Activated T-cell treated with anti-CD3 and anti-CD28 coated beads, Interleukin-2, amount 50 U/mL, for 72 hours (primary cell): Measurements from ENCODE around the gene APIP. TPM values are rescaled to one million over a fixed set of nuclear protein-coding genes. Genes with fewer than 3 reads are reported as not detected.
"Not testable (repeated sequence)": the region's sequence is repeated elsewhere in the genome, so short reads cannot be mapped to it uniquely, and the experiment has no call there.

Source experiments
- ATAC-seq, 2 donors: fragments of 150-1000 bp; cut with Tn5 transposase; replicated peaks in 1 of 2; 2 replicates each; pipeline ENCODE4 v1.10.0; 2021; ENCODE audit warnings: moderate library complexity in 2 of 2, mild to moderate bottlenecking in 1 of 2
- DNase-seq, 2 donors: peaks; one replicate each; pipeline ENCODE4 v3.0.0; 2021 to 2022; ENCODE audit warnings: mixed read lengths in 1 of 2
- H3K27ac Mint-ChIP-seq: one replicate; pipeline ENCODE4 v1.8.0; 2022; ENCODE audit warnings: mild to moderate bottlenecking, moderate library complexity, mixed read lengths
- H3K27me3 Mint-ChIP-seq: one replicate; pipeline ENCODE4 v1.8.0; 2022; ENCODE audit warnings: low read depth, mixed read lengths
- H3K36me3 Mint-ChIP-seq, 2 donors: one replicate each; pipeline ENCODE4 v1.8.0; 2022; ENCODE audit warnings: mixed read lengths in 2 of 2, mild to moderate bottlenecking in 1 of 2; ENCODE audit not compliant: insufficient read depth in 2 of 2
- H3K4me1 Mint-ChIP-seq: one replicate; pipeline ENCODE4 v1.8.0; 2022; ENCODE audit warnings: low read depth, mixed read lengths
- H3K4me3 Mint-ChIP-seq, 2 donors: one replicate each; pipeline ENCODE4 v1.8.0; 2022; ENCODE audit warnings: mild to moderate bottlenecking in 2 of 2, mixed read lengths in 2 of 2, moderate library complexity in 2 of 2
- H3K9me3 Mint-ChIP-seq, 2 donors: one replicate each; pipeline ENCODE4 v1.8.0; 2022; ENCODE audit warnings: mixed read lengths in 2 of 2
- total RNA-seq, 2 donors: library from RNA; stranded (reverse); gene quantifications; one replicate each; pipeline ENCODE4 v1.2.3, GENCODE V29; 2022

The APIP gene
- total RNA-seq, 2 donors from 2014 or later, result 30.9 to 33.1 TPM

GRCh38 chr11:34915136-34916014 is 804 bp downstream of the APIP start:
- DNase-seq, result no peak
- H3K9me3 Mint-ChIP-seq, result no peaks in the 10 kb centered on the region
- H3K27ac Mint-ChIP-seq, result peak overlapping the region; percentile 74
- peaks cover 5 to 10% of the 10 kb centered on the region in 2 donors for H3K36me3 Mint-ChIP-seq
- peak; percentile 2 for ATAC-seq
- no peaks in the 10 kb centered on the region for H3K27me3 Mint-ChIP-seq
- peaks cover 46% of the 10 kb centered on the region for H3K4me1 Mint-ChIP-seq
- peak overlapping the region; percentile 87 to 91 for H3K4me3 Mint-ChIP-seq

DNA sequence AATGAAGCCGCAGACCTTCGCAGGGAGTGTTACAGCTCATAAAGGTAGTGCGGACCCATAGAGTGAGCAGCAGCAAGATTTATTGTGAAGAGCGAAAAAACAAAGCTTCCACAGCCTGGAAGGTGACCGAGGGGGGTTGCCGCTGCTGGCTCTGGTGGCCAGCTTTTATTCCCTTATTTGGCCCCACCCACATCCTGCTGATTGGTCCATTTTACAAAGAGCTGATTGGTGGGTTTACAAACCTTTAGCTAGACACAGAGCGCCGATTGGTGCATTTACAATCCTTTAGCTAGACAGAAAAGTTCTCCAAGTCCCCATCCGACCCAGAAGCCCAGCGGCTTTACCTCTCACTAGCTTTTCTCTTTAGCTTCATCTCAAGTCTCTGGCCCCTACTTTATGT is 2.6 kb downstream of the APIP start:
- not testable (repeated sequence) for H3K27me3 Mint-ChIP-seq, ATAC-seq, H3K4me3 Mint-ChIP-seq, H3K9me3 Mint-ChIP-seq, H3K36me3 Mint-ChIP-seq, DNase-seq, H3K27ac Mint-ChIP-seq
- peaks cover 45% of the 10 kb centered on the region for H3K4me1 Mint-ChIP-seq

DNA sequence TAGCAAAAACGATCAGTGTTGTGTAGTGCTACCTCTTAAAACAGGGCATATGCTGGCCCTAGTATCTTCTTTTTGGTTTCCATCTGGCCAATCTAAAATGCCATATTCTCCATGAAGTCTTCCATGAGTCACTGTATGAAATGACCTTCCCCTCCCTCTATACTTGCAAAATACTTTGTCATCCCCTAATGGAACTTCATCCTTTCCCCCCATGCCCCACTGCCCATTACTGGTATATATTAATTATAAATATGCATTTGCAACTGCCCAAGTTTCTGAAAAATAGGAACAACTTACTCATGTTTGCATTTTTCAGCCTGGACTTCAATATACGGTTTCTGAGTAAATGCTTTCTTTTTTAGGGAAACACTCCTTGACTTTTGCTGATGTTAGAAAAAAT is 4.5 kb downstream of the APIP start:
- Mint-ChIP-seq H3K4me3 (no peak overlapping the region), H3K36me3 (peaks cover 5 to 11% of the 10 kb centered on the region in 2 donors), H3K27me3 (no peaks in the 10 kb centered on the region), H3K27ac (no peak overlapping the region), H3K9me3 (no peaks in the 10 kb centered on the region), H3K4me1 (peaks cover 27% of the 10 kb centered on the region)
- no peak for ATAC-seq
- DNase-seq, result no peak

- DNase-seq (no peak), ATAC-seq (no peak)
- Mint-ChIP-seq H3K4me3 (no peak overlapping the region), H3K27me3 (no peaks in the 10 kb centered on the region), H3K4me1 (peaks cover 27% of the 10 kb centered on the region), H3K9me3 (no peaks in the 10 kb centered on the region), H3K36me3 (peaks cover 5 to 11% of the 10 kb centered on the region in 2 donors), H3K27ac (no peak overlapping the region)
These were observed 5.4 kb downstream of the APIP start for GRCh38 chr11:34910817-34911216.

DNA sequence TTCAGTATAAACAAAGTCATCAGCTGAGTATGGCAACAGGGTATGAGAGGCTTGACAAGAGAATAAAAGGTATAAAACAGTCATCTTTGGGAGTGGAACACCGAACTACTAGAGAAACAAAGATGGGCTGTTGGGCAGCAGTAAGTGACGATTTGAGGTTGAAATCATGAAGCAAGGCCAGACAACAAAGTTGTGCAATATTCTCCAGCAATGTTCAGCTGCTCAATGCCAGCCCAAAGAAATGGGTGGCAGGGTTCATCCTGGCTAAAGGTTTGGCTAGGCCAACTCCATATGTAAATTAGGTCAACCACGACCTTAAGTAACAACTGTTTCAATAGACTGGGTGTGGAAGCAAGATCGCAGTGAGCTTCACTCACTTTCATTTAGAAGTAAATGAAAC is 6.2 kb downstream of the APIP start:
- ATAC-seq, result no peak
- H3K27ac Mint-ChIP-seq, result no peak overlapping the region
- no peaks in the 10 kb centered on the region for H3K27me3 Mint-ChIP-seq
- no peak overlapping the region for H3K4me3 Mint-ChIP-seq
- DNase-seq, result no peak
- peaks cover 21% of the 10 kb centered on the region for H3K4me1 Mint-ChIP-seq
- H3K36me3 Mint-ChIP-seq, result peaks cover 5 to 11% of the 10 kb centered on the region in 2 donors
- H3K9me3 Mint-ChIP-seq, result no peaks in the 10 kb centered on the region

DNA sequence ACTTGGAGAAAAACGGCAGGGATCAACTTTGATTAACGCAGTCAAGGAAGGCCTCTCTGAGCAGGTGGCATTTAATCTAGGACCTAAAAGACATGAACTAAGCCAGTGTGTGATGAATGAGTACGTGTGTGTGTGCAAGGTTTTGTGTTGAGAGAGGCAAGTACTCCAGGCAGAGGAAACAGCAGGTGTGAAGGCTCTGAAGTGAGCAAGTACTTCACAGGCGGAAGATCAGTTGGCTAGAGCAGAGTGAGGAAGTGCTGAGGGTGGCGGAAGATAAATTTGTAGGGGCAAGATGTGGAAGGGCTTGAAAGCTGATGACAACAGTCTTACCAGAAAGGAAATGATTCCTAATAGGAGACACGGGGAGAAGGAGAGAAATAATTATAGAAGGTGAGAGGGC is 6.8 kb downstream of the APIP start:
- H3K4me1 Mint-ChIP-seq, result peaks cover 20% of the 10 kb centered on the region
- H3K4me3 Mint-ChIP-seq, result no peak overlapping the region
- ATAC-seq (no peak), DNase-seq (no peak)
- H3K9me3 Mint-ChIP-seq, result no peaks in the 10 kb centered on the region
- no peaks in the 10 kb centered on the region for H3K27me3 Mint-ChIP-seq
- peaks cover 5 to 13% of the 10 kb centered on the region in 2 donors for H3K36me3 Mint-ChIP-seq
- H3K27ac Mint-ChIP-seq, result no peak overlapping the region

DNA sequence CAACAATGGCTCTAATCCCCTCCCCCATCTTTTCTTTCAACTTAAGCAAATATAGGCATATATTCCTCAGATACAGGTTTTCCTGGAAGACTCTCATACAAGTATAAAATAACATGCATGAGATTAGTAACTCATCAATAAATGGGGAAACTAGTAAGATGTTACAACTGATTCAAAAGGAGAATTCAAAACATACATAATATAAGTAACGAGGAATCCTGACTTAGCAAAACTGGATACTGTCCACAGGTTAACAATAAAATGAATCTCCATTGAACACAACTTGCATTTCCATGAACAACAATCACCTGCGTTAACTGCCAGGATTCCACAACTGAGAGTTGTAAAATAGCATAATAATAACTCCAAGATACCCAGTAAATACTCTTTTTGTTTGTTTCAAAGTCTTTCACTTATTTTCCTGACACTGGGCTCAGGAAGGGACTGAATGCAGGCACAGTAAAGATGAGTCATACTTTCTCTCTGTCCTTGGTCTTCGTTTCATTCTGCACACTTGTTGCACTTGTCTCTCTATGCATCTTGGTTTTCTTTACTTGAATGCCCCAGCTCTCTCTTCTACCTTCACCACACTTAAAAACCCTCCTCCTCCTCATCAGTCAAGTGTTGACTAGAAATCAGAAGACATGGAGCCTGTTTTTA is 8.1 kb downstream of the APIP start:
- no peak overlapping the region for H3K4me3 Mint-ChIP-seq

DNA sequence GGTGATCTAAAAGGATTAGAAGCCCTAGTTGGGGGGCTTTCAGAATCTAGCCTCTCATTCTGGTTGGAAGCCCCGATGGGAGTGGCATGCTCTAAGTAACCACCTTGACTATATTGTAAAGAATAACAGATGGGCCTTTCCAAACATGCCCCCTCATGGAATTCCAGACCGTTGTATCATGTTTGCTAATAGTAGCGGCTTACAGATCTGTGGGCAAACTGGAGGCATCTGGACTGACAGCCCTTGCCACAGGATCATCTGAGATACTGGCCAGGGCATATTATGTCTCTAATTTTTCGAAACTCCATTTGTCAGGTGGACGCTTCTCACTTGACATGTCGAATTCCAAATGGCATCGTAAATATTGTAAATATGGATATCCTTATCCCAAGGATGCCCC is 10.5 kb downstream of the APIP start:
- Mint-ChIP-seq H3K27me3 (no peaks in the 10 kb centered on the region), H3K4me1 (peaks cover 5% of the 10 kb centered on the region), H3K4me3 (no peak overlapping the region), H3K9me3 (peaks cover 1 to 3% of the 10 kb centered on the region in 2 donors), H3K36me3 (peaks cover 6 to 12% of the 10 kb centered on the region in 2 donors), H3K27ac (no peak overlapping the region)
- no peak for ATAC-seq
- DNase-seq, result no peak

More for the DNA sequence above, 8.1 kb downstream of the APIP start:
- peaks cover 2 to 6% of the 10 kb centered on the region in 2 donors for H3K36me3 Mint-ChIP-seq
- H3K4me1 Mint-ChIP-seq, result peaks cover 9% of the 10 kb centered on the region
- DNase-seq (no peak), ATAC-seq (no peak)
- no peak overlapping the region for H3K27ac Mint-ChIP-seq
- no peaks in the 10 kb centered on the region for H3K9me3 Mint-ChIP-seq
- no peaks in the 10 kb centered on the region for H3K27me3 Mint-ChIP-seq

DNA sequence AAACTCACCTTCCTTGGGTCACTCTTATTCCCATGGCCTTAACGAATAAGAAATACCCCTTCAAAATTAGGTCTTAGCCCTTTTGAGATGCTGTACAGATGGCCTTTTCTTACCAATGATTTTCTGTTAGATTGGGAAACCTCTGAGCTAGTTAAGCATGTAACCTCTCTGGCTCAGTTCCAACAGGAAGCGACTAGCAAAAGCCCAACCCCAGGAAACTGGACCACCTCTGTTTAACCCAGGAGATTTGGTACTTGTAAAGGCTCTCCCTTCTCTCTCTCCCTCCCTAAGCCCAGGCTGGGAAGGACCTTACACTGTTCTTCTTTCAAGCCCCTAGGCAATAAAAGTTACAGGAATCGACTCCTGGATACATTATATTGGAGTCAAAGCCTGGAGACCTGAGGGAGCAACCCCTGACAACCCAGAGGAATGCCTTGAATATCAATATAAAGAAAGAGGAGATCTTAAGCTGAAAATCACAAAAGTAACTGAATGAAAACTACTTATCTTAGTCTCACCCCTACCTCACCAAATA is 11.7 kb downstream of the APIP start:
- H3K4me1 Mint-ChIP-seq, result peaks cover 5% of the 10 kb centered on the region
- ATAC-seq (no peak), DNase-seq (no peak)
- H3K9me3 Mint-ChIP-seq, result peaks cover 5 to 12% of the 10 kb centered on the region in 2 donors
- no peaks in the 10 kb centered on the region for H3K27me3 Mint-ChIP-seq
- H3K27ac Mint-ChIP-seq, result no peak overlapping the region
- H3K4me3 Mint-ChIP-seq, result no peak overlapping the region
- H3K36me3 Mint-ChIP-seq, result peaks cover 18 to 20% of the 10 kb centered on the region in 2 donors

GRCh38 chr11:34899633-34900016 is 16.6 kb downstream of the APIP start:
- no peak overlapping the region for H3K4me3 Mint-ChIP-seq
- no peak overlapping the region for H3K27ac Mint-ChIP-seq
- H3K36me3 Mint-ChIP-seq, result peaks cover 31 to 34% of the 10 kb centered on the region in 2 donors
- ATAC-seq, result no peak
- no peaks in the 10 kb centered on the region for H3K27me3 Mint-ChIP-seq
- H3K9me3 Mint-ChIP-seq, result peaks cover 12 to 23% of the 10 kb centered on the region in 2 donors
- peak in 1 of 2 donors; percentile 4 for DNase-seq
- H3K4me1 Mint-ChIP-seq, result peaks cover under 1% of the 10 kb centered on the region

GRCh38 chr11:34898474-34898873 is 17.7 kb downstream of the APIP start:
- no peak for ATAC-seq
- peaks cover 31 to 34% of the 10 kb centered on the region in 2 donors for H3K36me3 Mint-ChIP-seq
- no peak overlapping the region for H3K27ac Mint-ChIP-seq
- H3K27me3 Mint-ChIP-seq, result no peaks in the 10 kb centered on the region
- no peaks in the 10 kb centered on the region for H3K4me1 Mint-ChIP-seq
- H3K4me3 Mint-ChIP-seq, result no peak overlapping the region
- DNase-seq, result no peak
- H3K9me3 Mint-ChIP-seq, result peaks cover 12 to 23% of the 10 kb centered on the region in 2 donors

DNA sequence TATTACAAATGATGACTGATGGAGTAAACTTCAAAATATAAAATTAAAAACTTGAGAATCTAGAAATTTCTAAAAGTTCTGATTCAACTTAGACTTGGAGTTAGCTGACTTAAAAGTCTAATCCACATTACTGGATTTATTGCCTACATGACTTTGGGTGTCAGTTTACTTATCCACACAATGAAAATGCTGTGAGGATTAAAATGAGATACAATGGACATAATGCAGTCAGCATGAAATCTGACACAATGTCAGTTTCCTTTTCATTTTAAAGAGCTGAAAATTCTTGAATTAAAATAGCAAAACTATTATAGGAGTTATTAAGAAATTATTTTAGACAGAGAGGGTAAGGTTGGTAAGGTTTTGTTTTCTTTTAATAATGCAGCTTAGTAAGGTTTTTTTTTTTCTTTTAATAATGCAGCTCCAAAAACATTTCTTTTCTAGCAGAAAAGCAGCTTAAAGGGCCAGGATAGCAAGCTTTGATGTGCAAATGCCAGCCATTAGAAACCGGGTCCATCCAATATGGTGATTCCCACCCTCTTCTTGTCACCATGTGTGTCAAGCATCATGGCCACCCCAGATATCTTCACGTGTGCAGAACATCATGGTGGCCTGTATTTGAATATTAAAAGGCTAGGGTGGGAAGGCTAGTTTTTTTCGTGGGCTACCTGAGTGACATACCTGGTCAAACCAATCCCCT is 18.9 kb downstream of the APIP start:
- Mint-ChIP-seq H3K4me3 (no peak overlapping the region), H3K9me3 (peaks cover 12 to 23% of the 10 kb centered on the region in 2 donors), H3K27ac (no peak overlapping the region), H3K4me1 (no peaks in the 10 kb centered on the region), H3K36me3 (peaks cover 28 to 33% of the 10 kb centered on the region in 2 donors), H3K27me3 (no peaks in the 10 kb centered on the region)
- ATAC-seq (no peak), DNase-seq (no peak)

DNA sequence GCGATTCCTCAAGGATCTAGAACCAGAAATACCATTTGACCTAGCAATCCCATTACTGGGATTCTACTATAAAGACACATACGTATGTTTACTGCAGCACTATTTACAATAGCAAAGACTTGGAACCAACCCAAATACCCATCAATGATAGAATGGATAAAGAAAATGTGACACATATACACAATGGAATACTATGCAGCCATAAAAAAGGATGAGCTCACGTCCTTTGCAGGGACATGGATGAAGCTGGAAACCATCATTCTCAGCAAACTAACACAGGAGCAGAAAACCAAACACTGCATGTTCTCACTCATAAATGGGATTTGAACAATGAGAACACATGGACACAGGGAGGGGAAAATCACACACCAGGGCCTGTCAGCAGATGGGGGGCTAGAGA is 20.0 kb downstream of the APIP start:
- not testable (repeated sequence) for H3K4me1 Mint-ChIP-seq

More for the DNA sequence above, 20.0 kb downstream of the APIP start:
- not testable (repeated sequence) for H3K27ac Mint-ChIP-seq, H3K27me3 Mint-ChIP-seq, DNase-seq, H3K4me3 Mint-ChIP-seq, ATAC-seq
- peaks cover 28% of the 10 kb centered on the region in 2 donors for H3K36me3 Mint-ChIP-seq
- H3K9me3 Mint-ChIP-seq, result peaks cover 10 to 23% of the 10 kb centered on the region in 2 donors
